Stimulated activated memory B cell treated with anti-CD40 and anti-IgM and Interleukin-4, amounts not matched to agents 10 μg/mL and 1 μg/mL and 100 μg/mL, for 72 hours (primary cell): ENCODE data around the gene KRTAP4-6.
"Not testable (repeated sequence)": the region's sequence is repeated elsewhere in the genome, so short reads cannot be mapped to it uniquely, and the experiment has no call there.

Experiments
- ATAC-seq: fragments of 150-1000 bp; cut with Tn5 transposase; 2 replicates; pipeline ENCODE4 v1.10.0; 2021
- H3K27ac Mint-ChIP-seq: one replicate; pipeline ENCODE4 v1.8.0; 2022; ENCODE audit warnings: mild to moderate bottlenecking, mixed read lengths
- H3K27me3 Mint-ChIP-seq: one replicate; pipeline ENCODE4 v1.8.0; 2022; ENCODE audit warnings: mixed read lengths
- H3K36me3 Mint-ChIP-seq: one replicate; pipeline ENCODE4 v1.8.0; 2022; ENCODE audit warnings: mixed read lengths
- H3K4me1 Mint-ChIP-seq: one replicate; pipeline ENCODE4 v1.8.0; 2022; ENCODE audit warnings: mixed read lengths
- H3K4me3 Mint-ChIP-seq: one replicate; pipeline ENCODE4 v1.8.0; 2022; ENCODE audit warnings: mild to moderate bottlenecking, moderate library complexity, mixed read lengths
- H3K9me3 Mint-ChIP-seq: one replicate; pipeline ENCODE4 v1.8.0; 2022; ENCODE audit warnings: mixed read lengths

KRTAP4-6 gene

GRCh38 chr17:41103896-41104295, 36.4 kb downstream of the KRTAP4-6 start:
- H3K4me3 Mint-ChIP-seq: no peak overlapping the region
- no peaks in the 10 kb centered on the region for H3K36me3 Mint-ChIP-seq
- no peak overlapping the region for H3K27ac Mint-ChIP-seq
- H3K27me3 Mint-ChIP-seq: peaks cover 33% of the 10 kb centered on the region
- ATAC-seq: no peak
- H3K4me1 Mint-ChIP-seq: peaks cover 7% of the 10 kb centered on the region
- H3K9me3 Mint-ChIP-seq: no peaks in the 10 kb centered on the region

- no peak within 1 kb of the TSS for H3K4me3 Mint-ChIP-seq
- no peaks in the 10 kb centered on the region for H3K9me3 Mint-ChIP-seq
- ATAC-seq: no peak
- H3K36me3 Mint-ChIP-seq: no peaks in the 10 kb centered on the region
- no peak within 1 kb of the TSS for H3K27ac Mint-ChIP-seq
- peaks cover 51% of the 10 kb centered on the region for H3K27me3 Mint-ChIP-seq
- no peaks in the 10 kb centered on the region for H3K4me1 Mint-ChIP-seq
Observed at GRCh38 chr17:41101586-41102259, 38.6 kb downstream of the KRTAP4-6 start, which contains the start of gene KRTAP4-16. Gene KRTAP4-16 (minus strand): TSS chr17:41102209. CDS start chr17:41102209, 0 bp downstream.

GRCh38 chr17:41099682-41100480, 40.5 kb downstream of the KRTAP4-6 start:
- H3K4me3 Mint-ChIP-seq, H3K36me3 Mint-ChIP-seq, H3K4me1 Mint-ChIP-seq, ATAC-seq, H3K27ac Mint-ChIP-seq, H3K9me3 Mint-ChIP-seq: not testable (repeated sequence)
- H3K27me3 Mint-ChIP-seq: peaks cover 57% of the 10 kb centered on the region

GRCh38 chr17:41098481-41098880, 41.9 kb downstream of the KRTAP4-6 start:
- Mint-ChIP-seq H3K36me3 (no peaks in the 10 kb centered on the region), H3K27ac (no peak overlapping the region), H3K9me3 (no peaks in the 10 kb centered on the region), H3K27me3 (peaks cover 61% of the 10 kb centered on the region), H3K4me1 (no peaks in the 10 kb centered on the region), H3K4me3 (no peak overlapping the region)
- ATAC-seq: no peak

- ATAC-seq: no peak
- Mint-ChIP-seq H3K9me3 (no peaks in the 10 kb centered on the region), H3K27me3 (peaks cover 61% of the 10 kb centered on the region), H3K36me3 (no peaks in the 10 kb centered on the region), H3K4me3 (no peak within 1 kb of the TSS), H3K27ac (no peak within 1 kb of the TSS), H3K4me1 (no peaks in the 10 kb centered on the region)
Observed at GRCh38 chr17:41098042-41098441, 42.3 kb downstream of the KRTAP4-6 start, which contains the start of gene KRTAP4-8. Gene KRTAP4-8 (minus strand): TSS chr17:41098142. CDS start chr17:41098084, 58 bp downstream.

GRCh38 chr17:41096055-41096454, 44.3 kb downstream of the KRTAP4-6 start:
- Mint-ChIP-seq H3K27ac (no peak overlapping the region), H3K27me3 (peaks cover 53% of the 10 kb centered on the region), H3K4me3 (no peak overlapping the region), H3K36me3 (no peaks in the 10 kb centered on the region), H3K9me3 (no peaks in the 10 kb centered on the region), H3K4me1 (no peaks in the 10 kb centered on the region)
- ATAC-seq: no peak
